Transverse colon (tissue), 4 donors: ENCODE data around the gene PAK2. TPM values are rescaled to one million over a fixed set of nuclear protein-coding genes. Genes with fewer than 3 reads are reported as not detected.

Experiments
- DNase-seq: peaks from one replicate; pipeline ENCODE4 v3.0.0-alpha.2; 2019
- H3K27ac ChIP-seq, 4 donors: fragments of 200-600 bp; sonication (generic); 2 replicates each; pipeline ENCODE4 v1.5.1; 2016 to 2018; ENCODE audit warnings: inconsistent platforms in 4 of 4
- H3K27me3 ChIP-seq: fragments of 200-600 bp; sonication (generic); 2 replicates; pipeline ENCODE4 v1.5.1; 2017; ENCODE audit warnings: inconsistent platforms
- H3K36me3 ChIP-seq, 4 donors: fragments of 200-600 bp; sonication (generic); 2 replicates each; pipeline ENCODE4 v1.5.1; 2017 to 2019; ENCODE audit warnings: inconsistent platforms in 4 of 4
- H3K4me1 ChIP-seq, 4 donors: fragments of 200-600 bp; sonication (generic); 2 replicates each; pipeline ENCODE4 v1.5.1; 2017 to 2020; ENCODE audit warnings: inconsistent platforms in 4 of 4
- H3K4me3 ChIP-seq, 4 donors: fragments of 200-600 bp; sonication (generic); 1 replicate in 1 of 4; 2 replicates in 3 of 4; pipeline versions ENCODE4 v1.5.1 to v1.6.1; 2017 to 2019; ENCODE audit warnings: inconsistent platforms in 4 of 4
- H3K9me3 ChIP-seq, 2 donors: fragments of 200-600 bp; sonication (generic); 2 replicates each; pipeline ENCODE4 v1.5.1; 2017 to 2019; ENCODE audit warnings: inconsistent platforms in 2 of 2
- CTCF ChIP-seq, 5 experiments: fragments of 200-600 bp in 3 of 5; fragments of 450-650 bp in 2 of 5; sonication (generic) in 3 of 5; IDR thresholded peaks; 1 replicate in 2 of 5; 2 replicates in 3 of 5; pipeline ENCODE4 v1.5.1; 2016 to 2017; ENCODE audit warnings: antibody characterized with exemption in 5 of 5, inconsistent platforms in 3 of 5, mild to moderate bottlenecking in 2 of 5, moderate library complexity in 1 of 5
- EP300 ChIP-seq: sonication (generic); formaldehyde crosslinking; IDR thresholded peaks from one replicate; pipeline ENCODE4 v1.6.1; 2017; ENCODE audit warnings: antibody characterized with exemption, low read depth
- POLR2A ChIP-seq: fragments of 450-650 bp; IDR thresholded peaks from one replicate; pipeline ENCODE4 v1.6.1; 2016; ENCODE audit warnings: antibody characterized with exemption, mild to moderate bottlenecking, moderate library complexity
- POLR2AphosphoS5 ChIP-seq, 3 donors: sonication (generic); formaldehyde crosslinking; IDR thresholded peaks; one replicate each; pipeline ENCODE4 v1.6.1; 2016; ENCODE audit warnings: antibody characterized with exemption in 3 of 3
- WGBS, 2 donors: methylation state at CpG; one replicate each; pipeline ENCODE4 v1.1.5; 2018; ENCODE audit warnings: low coverage in 1 of 2; 5-methylcytosine and 5-hydroxymethylcytosine counted together
- in situ Hi-C, 4 donors: fragments of 200-750 bp; cut with MboI; loops; one replicate each; pipeline versions ENCODE4 v1.15.0 to v1.15.1; 2017; ENCODE audit warnings: low sequenced_read_pairs in 3 of 4, low pct_ligation_motif_present in 1 of 4, low pct_unique_long_range_greater_than_20kb in 1 of 4
- intact Hi-C: fragments of 100-400 bp; cut with DNase I; formaldehyde crosslinking; loops from one replicate; pipeline ENCODE4 v1.15.1; 2023; ENCODE audit warnings: low total_unique reads
- total RNA-seq, 4 donors: library from RNA; depleted of rRNA; stranded (reverse); fragments of >200 nt; gene quantifications; one replicate each; pipeline ENCODE4 v1.1.0, GENCODE V29; 2016

Gene PAK2
- total RNA-seq, 4 donors from 2014 or later, result 16.3 to 54.5 (median 36.7) TPM

DNA sequence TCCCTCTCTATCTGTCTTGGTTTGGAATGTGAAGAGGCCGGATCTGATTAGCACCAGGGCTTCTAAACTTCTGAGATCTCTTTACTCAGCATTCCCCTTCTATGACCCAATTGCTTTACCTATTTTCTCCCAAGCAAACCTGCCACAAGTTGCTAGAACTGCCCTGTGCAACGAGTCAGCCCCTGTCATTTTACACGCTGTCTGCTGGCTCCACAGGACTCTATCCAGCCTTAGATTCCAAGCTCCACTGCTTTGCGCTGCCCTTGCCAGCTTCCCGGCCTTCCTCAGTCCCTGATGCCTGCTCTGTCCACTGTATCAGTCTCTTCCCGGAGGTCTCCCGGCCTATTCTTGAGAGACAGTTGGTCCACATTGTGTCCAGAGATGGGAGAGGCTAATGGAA, 39.9 kb upstream of the PAK2 start:
- Histone ChIP-seq H3K9me3 (no peaks in the 10 kb centered on the region), H3K4me1 (no peaks in the 10 kb centered on the region), H3K4me3 (no peak overlapping the region), H3K36me3 (no peaks in the 10 kb centered on the region), H3K27me3 (no peaks in the 10 kb centered on the region), H3K27ac (no peak overlapping the region)
- intact Hi-C loops (no loop called here), in situ Hi-C loops (no loop called here)
- TF ChIP-seq CTCF (IDR thresholded peaks at IDR 0.05) (no peak), POLR2A (no peak), POLR2AphosphoS5 (IDR thresholded peaks at IDR 0.05) (no peak), EP300 (no peak)
- WGBS, 2 donors, result 75 to 91% methylated on average over 1 to 7 of the region's 7 CpGs
- DNase-seq, result no peak

DNA sequence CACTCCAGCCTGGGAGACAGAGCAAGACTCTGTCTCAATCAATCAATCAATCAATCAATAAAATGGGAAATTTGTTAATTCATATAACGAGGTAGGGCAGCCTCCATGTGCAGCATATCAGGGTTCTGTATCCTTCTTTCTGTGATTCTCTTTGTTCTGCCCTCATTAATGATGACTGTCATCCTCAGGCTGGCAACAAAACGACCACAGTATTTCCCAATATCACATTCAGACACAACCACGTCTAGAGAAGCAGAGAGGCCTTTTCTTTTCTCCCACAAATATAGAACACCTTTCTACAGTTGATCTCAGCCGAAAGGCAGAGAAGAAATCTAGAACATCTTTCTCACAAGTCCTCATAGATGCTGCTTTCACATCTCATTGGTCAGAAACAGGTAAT, 38.9 kb upstream of the PAK2 start:
- no peaks in the 10 kb centered on the region for H3K9me3 ChIP-seq
- no peaks in the 10 kb centered on the region for H3K4me1 ChIP-seq
- DNase-seq, result no peak
- H3K27ac ChIP-seq, result no peak overlapping the region
- intact Hi-C loops, result no loop called here
- TF ChIP-seq EP300, result no peak
- TF ChIP-seq POLR2AphosphoS5 (IDR thresholded peaks at IDR 0.05), result no peak
- TF ChIP-seq POLR2A, result no peak
- no peak for TF ChIP-seq CTCF (IDR thresholded peaks at IDR 0.05)
- WGBS, 2 donors, result 83 to 94% methylated on average over 3 to 4 of the region's 4 CpGs
- no peak overlapping the region for H3K4me3 ChIP-seq
- in situ Hi-C loops, result no loop called here
- H3K27me3 ChIP-seq, result no peaks in the 10 kb centered on the region
- H3K36me3 ChIP-seq, result no peaks in the 10 kb centered on the region

DNA sequence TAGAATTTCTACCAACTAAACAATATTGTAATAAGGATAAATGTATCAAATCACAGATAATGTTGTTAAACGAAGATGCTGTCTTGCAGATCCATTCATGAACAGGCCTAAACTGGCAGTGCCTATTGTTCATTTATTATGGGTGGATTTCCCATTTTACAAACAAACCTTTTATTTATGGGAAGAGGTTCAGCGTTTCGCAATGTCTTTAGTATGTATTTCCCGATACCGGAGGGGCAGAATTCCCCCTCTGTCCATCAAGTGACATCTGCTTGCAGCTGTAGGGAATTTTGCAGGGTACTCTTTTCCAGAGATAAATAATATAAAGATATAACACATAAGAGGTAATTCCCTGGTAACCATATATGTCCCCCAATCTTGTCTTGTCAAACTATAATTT, 33.3 kb upstream of the PAK2 start:
- Histone ChIP-seq H3K4me3 (no peak overlapping the region), H3K36me3 (no peaks in the 10 kb centered on the region), H3K27me3 (no peaks in the 10 kb centered on the region), H3K4me1 (peaks cover 3 to 5% (median 4%) of the 10 kb centered on the region in 4 donors), H3K9me3 (no peaks in the 10 kb centered on the region), H3K27ac (no peak overlapping the region)
- intact Hi-C loops, result no loop called here
- in situ Hi-C loops, result no loop called here
- WGBS, 2 donors, result 63 to 79% methylated on average over 5 of the region's 5 CpGs
- TF ChIP-seq POLR2A (no peak), POLR2AphosphoS5 (IDR thresholded peaks at IDR 0.05) (no peak), CTCF (IDR thresholded peaks at IDR 0.05) (no peak), EP300 (no peak)
- no peak for DNase-seq

- no peak for DNase-seq
- intact Hi-C loops (no loop called here), in situ Hi-C loops (no loop called here)
- WGBS, 2 donors, result 83 to 100% methylated on average over 2 to 4 of the region's 4 CpGs
- Histone ChIP-seq H3K27ac (no peak overlapping the region), H3K36me3 (no peaks in the 10 kb centered on the region), H3K4me3 (no peak overlapping the region), H3K9me3 (no peaks in the 10 kb centered on the region), H3K27me3 (no peaks in the 10 kb centered on the region), H3K4me1 (peaks cover 4 to 9% (median 7%) of the 10 kb centered on the region in 4 donors)
- TF ChIP-seq EP300 (no peak), POLR2A (no peak), CTCF (IDR thresholded peaks at IDR 0.05) (no peak), POLR2AphosphoS5 (IDR thresholded peaks at IDR 0.05) (no peak)
Measured at GRCh38 chr3:196706731-196707130, 32.9 kb upstream of the PAK2 start.
